Inflammatory macrophage treated with lipopolysaccharide for 1 hour (primary cell): ENCODE results near the gene ACTL7B.
"Not testable (repeated sequence)": the region's sequence is repeated elsewhere in the genome, so short reads cannot be mapped to it uniquely, and the experiment has no call there.

Source experiments
- DNase-seq, 2 donors: peaks; one replicate each; pipeline ENCODE4 v3.0.0-alpha.2; 2020 to 2022

ACTL7B gene

DNA sequence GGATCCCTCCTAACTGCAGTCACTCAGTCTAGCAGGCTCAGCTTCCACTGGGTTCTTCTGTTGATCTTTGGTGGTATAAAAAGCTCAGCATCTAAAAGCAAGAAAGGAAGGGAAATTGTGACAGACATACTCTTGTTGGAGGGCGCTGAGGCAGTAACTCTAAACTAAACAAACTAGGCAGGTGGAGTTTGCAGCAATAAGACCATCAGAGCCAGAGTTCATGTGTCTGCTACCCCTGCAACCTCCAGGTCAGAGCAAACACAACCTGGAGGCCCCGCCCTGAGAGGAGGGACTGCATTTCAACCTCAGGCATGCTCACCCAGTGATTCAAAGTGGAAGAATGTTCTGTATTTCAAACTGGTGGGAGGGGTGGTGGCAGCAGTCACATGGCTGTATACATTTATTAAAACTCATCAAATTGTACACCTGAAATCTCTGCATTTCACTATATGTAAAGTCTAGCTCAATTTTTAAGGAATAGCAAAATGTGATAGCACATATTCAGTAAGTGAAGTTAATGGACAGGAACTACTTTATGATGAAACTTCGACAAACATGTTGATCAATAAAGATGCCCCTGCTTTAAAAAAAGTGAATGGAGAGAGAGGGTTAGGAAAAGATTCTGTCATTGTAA is 13.4 kb upstream of the ACTL7B start:
- no peak for DNase-seq

DNA sequence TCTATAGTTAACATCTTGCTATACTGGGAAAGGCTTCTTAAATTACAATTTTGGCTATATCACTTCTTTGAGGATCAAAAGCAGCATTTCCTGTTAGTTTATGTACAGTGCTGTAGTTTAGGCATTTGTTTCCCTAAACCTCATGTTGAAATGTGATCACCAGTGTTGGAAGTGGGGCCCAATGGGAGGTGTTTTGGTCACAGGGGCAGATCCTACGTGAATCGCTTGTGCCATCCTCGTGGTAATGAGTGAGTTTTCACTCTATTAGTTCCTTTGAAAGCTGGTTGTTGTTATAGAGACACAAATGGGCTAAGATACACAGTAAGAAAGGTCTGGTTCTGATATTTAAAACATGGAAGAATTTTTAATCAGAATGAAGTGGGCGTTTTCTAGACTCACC is 12.0 kb upstream of the ACTL7B start:
- DNase-seq = no peak

DNA sequence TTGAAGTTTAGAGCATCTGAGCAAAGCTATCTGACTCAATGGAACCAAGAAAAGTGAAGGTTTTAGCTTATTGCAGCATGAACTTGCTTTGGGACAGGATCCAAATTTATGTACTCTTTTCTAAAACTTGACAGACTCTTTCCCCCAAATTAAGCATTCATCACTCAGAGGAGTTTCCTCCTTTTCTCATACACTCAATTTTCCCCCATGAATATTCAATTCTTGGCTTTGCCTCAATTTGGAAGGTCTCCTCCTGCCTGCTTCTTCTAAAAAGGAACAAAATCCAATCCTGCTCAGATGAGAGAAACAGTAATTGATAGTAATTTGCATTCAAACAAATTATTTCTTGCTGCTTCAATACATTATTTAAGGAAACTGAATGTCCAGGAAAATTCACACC is 11.3 kb upstream of the ACTL7B start:
- DNase-seq = no peak

DNA sequence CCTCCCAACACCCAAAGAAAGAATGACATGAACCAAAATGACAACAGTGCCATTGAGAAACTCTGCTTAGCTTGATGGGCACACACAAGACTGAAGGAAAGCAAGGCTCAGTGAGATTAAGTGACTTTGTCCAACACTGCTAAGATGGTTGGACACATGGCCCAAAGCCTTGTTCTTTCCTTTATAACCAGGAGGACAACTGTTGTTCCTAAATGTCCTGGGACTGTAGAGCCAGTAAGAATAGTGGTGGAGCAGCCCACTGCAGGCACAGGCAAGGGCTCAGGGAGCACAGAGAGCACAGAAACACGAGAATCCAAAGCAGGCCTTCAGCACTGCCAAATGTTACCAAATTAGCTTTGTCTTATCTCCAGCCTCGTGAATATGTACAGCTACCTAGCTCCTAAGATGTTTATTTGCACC is 10.2 kb upstream of the ACTL7B start:
- no peak for DNase-seq

DNA sequence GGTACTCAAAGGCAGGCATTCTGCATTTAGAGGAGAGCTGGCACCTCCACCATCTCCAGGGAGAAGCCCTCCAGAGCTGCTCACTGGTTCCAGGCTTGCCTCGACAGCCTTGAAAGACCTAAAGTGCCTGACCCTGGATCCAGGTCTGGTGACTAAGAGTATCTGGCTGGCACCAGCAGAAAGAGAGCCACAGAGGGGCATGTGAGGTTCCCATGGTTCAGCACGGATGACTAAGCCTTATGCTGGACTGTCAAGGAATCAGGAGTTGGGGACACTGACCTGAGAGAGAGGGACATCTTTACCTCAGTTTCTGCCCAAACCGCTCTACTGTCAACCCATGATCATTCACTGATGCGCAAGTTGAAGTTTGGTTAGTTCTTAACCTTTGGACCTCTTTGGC is 9.3 kb upstream of the ACTL7B start:
- DNase-seq = no peak

DNA sequence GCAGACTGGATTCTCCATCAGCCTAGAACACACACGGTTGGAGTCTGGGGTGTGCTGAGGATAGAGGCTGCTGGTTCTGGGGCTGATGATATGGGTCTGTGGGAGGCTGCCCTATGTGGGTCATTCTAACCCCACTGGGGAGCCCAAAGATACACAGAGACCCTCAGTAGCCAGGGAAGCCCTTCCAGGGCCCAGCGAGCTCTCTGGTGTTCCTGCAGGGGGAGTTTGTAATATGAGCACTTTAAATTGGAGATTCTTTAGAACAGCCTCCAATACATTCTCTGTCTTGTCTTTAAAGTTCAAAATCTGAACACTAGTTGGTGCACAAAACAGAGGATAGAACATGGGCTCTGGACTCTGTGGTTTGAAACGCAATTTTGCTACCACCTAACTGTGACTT is 8.7 kb upstream of the ACTL7B start:
- no peak for DNase-seq

DNA sequence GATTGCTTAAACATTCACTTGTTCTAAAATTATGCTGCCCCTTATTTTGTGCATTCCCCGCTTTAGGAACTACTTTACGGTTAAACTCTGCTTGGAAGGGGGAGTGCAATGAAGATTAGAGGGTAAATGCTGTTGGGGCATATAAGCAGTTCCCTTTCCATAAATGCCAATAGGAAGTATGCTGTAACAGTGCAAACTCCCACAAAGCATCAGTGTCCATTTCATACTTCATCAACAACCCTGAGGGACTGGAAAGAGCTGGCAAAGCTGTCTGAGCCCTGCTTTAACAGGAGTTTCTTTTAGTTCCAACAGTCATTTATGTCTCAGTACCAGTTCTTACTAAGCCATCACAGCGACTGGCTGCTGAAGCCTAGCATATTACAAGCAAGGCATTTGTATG is 8.1 kb upstream of the ACTL7B start:
- DNase-seq = peak in 1 of 2 donors; percentile 30

DNA sequence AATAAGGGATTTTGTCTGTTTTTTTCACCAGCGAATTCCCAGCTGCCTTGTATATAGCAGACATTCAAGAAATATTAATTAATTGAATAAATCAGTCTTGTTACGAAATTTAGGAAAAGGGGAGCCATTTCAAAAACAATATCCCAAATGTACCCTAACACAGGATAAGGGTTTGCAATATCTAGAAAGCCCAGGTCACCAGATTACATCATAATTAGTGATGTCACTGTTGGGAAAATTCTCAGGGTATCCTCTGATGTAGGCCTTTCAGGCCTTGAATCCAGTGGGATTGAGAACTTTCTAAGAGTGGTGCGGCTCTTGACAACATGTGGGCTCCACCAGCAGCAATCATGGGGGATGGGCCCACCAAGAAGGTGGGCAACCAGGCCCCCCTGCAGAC is 6.2 kb upstream of the ACTL7B start, which contains the start of gene ACTL7A:
Gene ACTL7A (plus strand): TSS at position 270 of the 400 bp plus-strand sequence. CDS start 57 bp downstream, at position 327.
- no peak for DNase-seq

DNA sequence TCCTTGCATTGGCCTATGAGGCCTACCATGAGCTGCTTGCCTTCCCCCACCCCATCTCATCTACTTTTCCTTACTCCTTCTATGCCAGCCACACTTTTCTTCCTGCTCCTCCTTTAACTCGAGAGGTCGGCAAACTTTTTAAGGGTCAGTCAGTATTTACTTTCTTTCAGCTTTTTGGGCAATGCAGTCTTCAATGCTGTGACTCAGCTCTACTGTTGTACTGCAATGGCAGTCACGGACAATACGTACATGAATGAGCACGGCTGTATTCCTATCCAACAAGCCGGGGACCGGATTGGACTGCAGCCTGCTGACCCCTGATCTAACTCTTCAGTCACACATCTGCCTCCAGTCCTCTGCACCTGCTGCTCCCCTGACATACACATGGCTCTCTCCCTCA is 5.7 kb upstream of the ACTL7B start:
- DNase-seq = no peak

DNA sequence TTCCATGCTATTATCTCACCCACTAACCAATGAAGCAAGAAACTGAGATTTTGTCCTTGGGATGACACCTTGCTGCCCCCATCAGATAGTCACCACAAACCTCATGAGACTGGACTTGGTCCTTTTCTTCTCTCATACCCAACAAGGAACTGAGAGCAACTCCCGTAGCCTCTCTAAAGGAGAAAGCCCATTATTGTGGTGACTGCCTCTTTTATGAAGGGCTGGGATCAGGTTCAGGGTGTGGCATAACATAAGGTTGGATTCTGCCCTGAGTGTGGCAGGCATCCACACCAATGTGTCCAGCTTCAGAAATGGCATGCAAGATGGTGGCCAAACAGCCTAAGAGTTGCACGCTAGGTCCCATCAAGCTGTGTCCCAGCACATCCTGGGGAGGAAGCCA is 5.0 kb upstream of the ACTL7B start:
- no peak for DNase-seq

DNA sequence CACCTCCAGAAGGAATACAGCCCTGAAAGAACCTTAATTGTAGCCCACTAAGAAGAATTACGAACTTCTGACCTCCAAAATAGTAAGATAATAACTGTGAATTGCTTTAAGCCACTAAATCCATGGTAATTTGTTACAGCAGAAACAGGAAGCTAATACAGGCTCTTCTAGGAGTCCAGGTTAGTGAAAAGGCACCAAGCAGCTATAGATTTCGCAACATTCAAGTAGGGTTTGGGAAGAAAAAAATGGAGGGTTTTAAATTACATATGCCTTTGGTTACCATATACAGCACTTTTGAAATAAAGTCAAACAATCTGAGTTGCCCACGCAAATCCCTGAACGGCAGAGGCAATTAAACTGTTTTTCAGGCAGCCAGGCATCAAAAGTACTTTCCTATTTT is 4.6 kb upstream of the ACTL7B start:
- no peak for DNase-seq

DNA sequence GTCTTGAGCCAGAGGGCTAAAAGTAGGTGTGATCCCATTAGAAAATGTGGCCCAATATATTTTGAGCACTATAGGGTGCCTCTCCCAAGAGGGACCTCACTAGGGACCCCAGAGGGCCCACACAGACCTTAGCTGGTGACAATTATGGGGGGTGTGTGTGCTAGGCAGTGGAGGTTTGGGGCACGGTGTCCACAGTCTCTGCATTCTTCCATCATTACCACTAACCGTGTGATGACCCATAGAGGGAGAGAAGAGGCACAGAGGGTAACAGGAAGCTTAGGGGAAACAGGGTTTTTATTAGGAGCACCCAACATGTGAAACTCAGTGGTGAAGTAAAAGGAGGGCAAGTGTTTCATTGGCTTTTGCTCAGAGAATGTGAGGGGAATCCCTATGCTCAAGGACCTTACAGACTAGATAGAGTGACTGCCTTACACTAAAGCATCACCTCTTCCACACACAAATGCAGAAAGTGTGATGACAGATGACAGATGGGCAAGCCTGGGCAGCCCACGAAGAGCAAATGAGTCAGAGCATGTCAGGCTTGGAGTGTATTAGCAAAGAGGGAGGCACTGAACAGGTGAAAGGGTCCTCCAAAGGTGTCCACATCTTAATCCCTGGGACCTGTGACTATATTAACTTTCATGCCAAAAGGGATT is 3.8 kb upstream of the ACTL7B start:
- no peak for DNase-seq

DNA sequence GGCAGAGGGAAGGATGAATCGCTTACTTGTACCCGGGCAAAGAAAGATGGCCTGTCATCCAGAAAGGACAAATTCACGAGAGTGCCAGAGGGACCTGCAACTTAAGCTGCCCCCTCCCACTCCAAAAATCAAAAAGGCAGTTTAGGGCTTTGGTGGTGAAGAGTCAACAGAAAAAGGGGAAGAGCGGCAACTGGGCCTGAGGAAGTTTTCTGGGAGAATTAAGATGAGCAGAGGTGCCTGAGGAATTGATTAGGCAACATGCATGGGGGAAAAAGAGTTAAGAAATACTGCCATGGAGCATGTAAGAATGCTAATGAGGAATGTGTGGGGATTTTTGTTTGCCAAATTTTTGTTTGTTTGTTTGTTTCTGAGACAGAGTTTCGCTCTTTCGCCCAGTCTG is 1.8 kb upstream of the ACTL7B start:
- peak; percentile 45 to 72 for DNase-seq

DNA sequence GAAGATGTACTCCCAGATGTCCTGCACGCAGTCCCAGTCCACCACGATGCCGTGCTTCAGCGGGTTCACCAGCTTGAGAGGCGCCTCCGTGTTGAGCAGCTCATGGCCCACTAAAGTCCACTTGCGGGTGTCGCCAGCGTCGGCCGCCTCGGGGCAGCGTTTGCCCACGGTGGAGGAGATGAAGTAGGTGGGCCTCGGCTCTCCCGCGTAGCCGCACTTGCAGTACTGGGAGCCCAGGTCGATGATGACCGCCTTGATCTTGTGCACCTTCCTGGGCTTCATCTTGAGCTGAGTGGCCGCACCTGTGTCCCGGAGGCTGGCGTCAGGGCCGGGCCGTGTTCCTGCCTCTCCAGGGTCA is 278 bp downstream of the ACTL7B start:
- no peak for DNase-seq

DNA sequence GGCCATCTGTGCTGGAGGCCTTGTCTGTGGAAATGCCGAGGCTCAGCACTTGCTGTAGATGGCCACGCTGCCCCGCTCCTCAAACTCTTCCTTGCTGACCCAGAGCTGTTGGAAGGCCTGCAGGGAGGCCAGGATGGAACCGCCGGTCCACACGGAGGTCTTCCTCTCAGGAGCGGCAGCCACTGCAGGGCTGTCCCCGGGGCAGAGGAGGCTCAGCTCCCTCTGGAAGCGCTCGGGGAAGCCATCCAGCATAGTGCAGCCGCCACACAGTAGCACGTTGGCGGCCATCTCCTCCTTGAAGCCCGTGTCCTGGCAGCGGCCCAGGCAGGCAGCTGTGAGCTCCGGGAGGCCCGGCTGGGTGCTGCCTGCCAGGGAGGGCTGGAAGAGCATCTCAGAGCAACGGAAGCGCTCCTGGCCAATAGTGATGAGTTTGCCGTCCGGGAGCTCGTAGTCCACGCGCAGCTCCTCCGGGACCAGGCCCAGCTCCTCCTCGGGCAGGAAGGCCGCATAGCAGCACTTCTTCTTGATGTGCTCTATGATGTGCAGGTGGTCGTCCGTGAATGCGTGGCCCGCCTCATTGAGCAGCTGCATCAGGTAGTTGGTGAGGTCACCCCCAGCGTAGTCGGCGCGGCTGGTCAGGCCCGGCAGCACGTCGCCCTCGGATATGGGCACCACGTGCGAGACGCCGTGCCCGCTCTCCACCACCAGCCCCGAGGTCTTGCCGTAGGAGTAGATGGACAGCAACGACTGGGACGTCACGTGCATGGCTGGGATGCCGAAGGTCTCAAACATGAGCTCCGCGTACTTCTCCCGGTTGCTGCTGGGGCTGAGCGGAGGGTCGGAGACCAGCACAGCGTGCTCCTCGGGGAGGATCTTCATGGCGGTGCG is 901 bp downstream of the ACTL7B start:
- DNase-seq = no peak

DNA sequence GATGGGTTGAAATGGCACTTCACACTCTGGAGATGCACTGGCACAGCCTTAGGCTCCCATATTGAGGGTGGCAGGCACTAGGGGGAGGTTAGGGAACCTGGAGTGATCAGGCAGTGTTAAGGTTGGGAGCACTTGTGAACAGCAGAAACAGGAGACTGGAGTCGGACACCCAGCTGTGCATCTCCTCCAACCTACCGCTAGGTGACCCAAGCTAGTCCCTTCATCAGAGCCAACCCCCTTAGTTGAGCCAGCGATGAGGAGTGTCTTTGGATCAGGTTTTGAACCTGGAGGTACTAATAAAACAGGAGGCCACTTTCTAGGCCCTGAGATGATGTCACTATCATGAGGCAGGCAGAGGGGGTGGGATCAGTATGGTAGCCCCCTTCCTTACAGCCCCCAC is 1.7 kb downstream of the ACTL7B start:
- no peak for DNase-seq

DNA sequence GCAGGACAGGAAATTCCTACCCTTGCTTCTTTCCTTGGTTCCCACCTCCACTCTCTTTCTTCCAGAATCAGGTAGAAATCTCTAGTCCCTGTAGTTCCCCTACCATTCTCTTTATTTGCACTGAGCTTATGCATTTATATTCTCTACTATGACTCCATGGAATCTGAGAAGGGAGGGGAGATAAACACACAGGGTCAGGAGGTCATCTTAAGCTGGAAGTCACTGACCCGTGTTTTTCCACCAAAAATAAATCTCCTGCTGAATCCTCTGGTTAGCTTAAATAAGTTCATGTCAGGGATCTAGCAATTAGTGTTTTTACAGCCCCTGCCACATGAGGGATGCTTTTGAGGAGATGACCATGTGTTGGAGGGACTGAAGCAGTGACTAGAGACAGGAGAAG is 3.7 kb downstream of the ACTL7B start:
- DNase-seq = no peak

DNA sequence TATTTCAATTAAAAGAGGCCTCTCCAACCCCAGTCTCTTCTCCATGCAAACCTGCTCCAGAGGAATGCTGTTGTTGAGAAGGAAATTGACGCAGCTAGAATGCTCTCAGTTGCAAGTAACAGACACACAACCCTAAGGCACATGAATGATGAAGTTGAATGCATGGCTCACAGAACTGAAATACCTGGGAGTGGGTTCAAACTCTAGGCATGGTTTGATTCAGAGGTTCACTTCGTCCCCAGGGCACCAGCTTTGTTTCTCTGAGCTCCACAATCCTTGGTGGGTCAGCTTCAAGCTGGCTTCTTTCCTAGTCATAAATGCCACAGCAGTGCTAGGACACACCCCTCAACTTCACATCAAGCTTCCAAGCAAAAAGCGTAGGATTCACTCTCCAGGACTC is 4.6 kb downstream of the ACTL7B start:
- no peak for DNase-seq

DNA sequence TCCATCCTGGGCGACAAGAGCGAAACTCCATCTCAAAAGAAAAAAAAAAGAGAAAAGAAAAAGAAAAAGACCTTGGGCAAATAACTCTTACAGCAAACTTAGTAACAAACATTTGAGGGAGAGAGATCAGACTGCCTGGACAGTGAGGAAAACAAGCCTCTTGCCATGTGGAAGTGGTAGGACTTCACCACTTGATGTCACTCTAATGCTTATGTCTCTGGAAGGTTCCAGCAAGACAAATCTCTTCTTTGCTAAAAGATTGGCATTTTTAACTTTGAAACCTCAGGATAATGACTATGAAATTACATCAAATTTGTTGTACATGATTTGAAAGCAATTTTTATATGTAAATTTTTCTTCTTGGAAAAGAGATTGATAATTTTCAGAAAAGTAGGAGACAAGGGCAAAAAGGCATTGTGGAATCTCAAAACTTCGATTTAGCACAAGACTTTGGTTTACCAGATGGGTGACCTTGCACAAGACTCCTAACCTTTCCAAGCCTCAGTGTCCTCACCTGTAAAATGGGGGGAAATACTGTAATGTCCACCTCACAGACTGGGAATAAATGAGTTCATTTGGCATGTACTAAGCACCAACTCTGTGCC is 5.4 kb downstream of the ACTL7B start:
- peak; percentile 23 to 39 for DNase-seq

DNA sequence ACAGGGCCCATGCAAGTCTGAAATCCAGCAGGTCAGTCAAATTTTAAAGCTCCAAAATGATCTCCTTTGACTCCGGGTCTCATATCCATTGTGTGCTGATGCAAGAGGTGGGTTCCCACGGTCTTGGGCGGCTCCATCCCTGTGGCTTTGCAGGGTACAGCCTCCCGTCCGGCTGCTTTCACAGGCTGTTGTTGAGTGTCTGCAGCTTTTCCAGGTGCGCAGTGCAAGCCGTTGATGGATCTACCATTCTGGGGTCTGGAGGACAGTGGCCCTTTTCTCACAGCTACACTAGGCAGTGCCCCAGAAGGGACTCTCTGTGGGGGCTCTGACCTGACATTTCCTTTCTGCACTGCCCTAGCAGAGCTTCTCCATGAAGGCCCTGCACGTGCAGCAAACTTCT is 7.5 kb downstream of the ACTL7B start:
- DNase-seq = not testable (repeated sequence)

DNA sequence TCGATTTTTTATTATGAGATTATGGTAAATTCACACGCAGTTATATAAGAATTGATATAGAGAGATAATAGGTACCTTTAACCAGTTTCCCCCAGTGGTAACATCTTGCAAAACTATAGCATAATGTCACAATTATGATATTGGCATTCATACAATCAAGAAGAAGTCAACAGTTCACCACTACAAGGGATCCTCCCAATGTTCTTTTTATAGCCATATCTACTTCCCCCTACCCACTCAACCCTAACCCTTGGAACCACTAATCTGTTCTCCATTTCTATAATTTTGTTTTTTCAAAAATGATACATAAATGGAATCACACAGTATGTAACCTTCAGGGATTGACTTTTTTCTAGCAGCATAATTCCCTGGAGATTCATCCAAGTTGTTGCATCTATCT is 9.8 kb downstream of the ACTL7B start:
- peak; percentile 47 to 49 for DNase-seq

DNA sequence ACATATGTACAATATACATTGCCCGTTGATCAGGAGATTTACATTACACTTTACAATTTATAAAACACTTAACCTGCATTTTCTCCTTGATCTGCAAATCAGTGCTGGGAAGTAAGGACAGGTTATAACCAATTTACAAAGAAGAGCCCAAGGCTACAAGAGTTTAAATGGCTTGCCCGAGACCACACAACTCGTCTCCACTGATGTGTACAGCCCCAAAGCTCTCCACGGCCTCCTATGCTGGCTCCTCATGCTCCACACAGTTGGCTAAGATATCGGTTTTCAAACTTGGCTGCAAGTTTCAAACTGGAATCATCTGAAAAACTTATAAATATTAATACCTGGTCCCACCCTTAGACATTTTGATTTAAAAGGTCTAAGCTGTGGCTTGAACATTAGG is 10.3 kb downstream of the ACTL7B start:
- DNase-seq = no peak

DNA sequence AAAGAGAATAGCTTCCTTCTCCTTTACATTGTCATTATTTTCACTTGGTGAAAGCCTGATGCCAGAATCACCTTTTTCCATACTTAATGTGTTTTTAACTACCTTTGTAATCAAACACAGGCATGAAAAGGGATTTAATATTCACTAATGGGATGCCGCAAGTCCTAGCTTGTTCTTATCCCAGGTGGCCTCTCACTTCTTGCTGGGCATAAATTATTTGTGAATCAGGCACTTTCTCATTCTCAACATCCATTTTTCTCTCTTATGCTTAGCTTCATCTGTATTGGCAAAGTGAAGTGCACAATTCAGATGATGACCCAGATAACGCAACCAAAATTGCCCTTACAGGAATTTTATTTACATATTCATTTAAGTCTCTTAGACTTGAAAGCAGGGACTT is 10.9 kb downstream of the ACTL7B start:
- DNase-seq = no peak

DNA sequence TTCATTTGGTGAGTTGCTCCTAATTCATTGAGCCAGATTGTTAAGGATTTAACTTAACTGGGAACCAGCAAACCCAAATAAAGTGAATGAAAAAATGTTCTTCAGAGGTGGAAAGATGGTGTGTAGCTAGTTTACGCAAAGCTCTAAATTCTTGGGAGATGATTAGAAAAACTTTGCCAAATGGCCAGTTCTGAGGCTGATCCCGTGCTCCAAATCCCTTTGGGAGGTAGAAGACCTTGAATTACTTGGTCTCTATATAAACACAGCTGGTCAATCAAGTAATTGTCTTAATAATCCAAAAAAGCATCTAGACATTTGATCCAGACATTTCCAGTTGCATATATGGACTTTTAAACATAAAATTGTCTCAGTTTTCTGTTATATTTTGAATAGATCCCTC is 11.4 kb downstream of the ACTL7B start:
- no peak for DNase-seq
